Vagina (tissue), 2 donors: Measurements from ENCODE around the gene PAQR4.

Experiments used
- POLR2A ChIP-seq, 2 donors: fragments of 450-650 bp; IDR thresholded peaks; one replicate each; pipeline ENCODE4 v1.6.1; 2017; ENCODE audit warnings: antibody characterized with exemption in 2 of 2, mild to moderate bottlenecking in 2 of 2, moderate library complexity in 2 of 2
- TF ChIP-seq, protein P1 (sequence below), 3 experiments: fragments of 450-650 bp in 2 of 3; fragments of 200-600 bp in 1 of 3; sonication (generic) in 1 of 3; IDR thresholded peaks; one replicate each; pipeline ENCODE4 v1.5.1; 2017 to 2019; ENCODE audit warnings: antibody characterized with exemption in 3 of 3, mild to moderate bottlenecking in 2 of 3, moderate library complexity in 2 of 3

DNA sequence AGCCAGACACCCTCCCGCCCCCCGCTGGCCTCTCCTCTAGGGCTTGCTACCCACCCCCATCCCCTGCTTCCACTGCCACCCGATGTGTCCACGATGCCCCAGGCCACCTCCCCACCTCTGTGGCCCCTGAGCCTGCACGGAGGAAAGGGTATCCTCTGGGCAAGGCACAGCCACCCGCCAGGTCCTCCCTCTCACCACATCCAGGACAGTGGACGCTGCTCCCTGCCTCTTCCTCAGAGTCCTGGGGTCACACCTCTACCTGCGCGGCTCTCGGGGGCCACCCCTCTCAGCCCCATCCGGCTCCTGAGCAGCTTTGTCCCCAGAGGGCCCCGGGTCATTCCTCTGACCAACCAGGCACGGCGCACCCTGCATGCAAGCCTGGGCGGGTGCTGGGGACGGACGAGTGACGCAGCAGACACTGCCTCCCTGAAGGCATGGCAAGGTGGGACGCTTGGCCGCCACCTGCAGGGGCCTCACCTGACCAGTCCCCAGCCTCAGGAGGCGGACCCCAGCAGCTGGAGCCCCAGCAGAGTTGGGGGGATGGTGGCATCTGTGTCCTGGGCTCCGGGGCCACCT lies 32.6 kb upstream of the PAQR4 start:
- TF ChIP-seq, protein P1, sequence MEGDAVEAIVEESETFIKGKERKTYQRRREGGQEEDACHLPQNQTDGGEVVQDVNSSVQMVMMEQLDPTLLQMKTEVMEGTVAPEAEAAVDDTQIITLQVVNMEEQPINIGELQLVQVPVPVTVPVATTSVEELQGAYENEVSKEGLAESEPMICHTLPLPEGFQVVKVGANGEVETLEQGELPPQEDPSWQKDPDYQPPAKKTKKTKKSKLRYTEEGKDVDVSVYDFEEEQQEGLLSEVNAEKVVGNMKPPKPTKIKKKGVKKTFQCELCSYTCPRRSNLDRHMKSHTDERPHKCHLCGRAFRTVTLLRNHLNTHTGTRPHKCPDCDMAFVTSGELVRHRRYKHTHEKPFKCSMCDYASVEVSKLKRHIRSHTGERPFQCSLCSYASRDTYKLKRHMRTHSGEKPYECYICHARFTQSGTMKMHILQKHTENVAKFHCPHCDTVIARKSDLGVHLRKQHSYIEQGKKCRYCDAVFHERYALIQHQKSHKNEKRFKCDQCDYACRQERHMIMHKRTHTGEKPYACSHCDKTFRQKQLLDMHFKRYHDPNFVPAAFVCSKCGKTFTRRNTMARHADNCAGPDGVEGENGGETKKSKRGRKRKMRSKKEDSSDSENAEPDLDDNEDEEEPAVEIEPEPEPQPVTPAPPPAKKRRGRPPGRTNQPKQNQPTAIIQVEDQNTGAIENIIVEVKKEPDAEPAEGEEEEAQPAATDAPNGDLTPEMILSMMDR (IDR thresholded peaks at IDR 0.05), result no peak
- no peak for TF ChIP-seq POLR2A (IDR thresholded peaks at IDR 0.05)
